Fibroblast of skin of right quadriceps (primary cell): Measurements from ENCODE around the gene AURKAIP1.
"Not testable (repeated sequence)": the region's sequence is repeated elsewhere in the genome, so short reads cannot be mapped to it uniquely, and the experiment has no call there.

Experiments used
- DNase-seq: peaks from one replicate; pipeline ENCODE4 v3.0.0-alpha.2; 2013

AURKAIP1 gene

DNA sequence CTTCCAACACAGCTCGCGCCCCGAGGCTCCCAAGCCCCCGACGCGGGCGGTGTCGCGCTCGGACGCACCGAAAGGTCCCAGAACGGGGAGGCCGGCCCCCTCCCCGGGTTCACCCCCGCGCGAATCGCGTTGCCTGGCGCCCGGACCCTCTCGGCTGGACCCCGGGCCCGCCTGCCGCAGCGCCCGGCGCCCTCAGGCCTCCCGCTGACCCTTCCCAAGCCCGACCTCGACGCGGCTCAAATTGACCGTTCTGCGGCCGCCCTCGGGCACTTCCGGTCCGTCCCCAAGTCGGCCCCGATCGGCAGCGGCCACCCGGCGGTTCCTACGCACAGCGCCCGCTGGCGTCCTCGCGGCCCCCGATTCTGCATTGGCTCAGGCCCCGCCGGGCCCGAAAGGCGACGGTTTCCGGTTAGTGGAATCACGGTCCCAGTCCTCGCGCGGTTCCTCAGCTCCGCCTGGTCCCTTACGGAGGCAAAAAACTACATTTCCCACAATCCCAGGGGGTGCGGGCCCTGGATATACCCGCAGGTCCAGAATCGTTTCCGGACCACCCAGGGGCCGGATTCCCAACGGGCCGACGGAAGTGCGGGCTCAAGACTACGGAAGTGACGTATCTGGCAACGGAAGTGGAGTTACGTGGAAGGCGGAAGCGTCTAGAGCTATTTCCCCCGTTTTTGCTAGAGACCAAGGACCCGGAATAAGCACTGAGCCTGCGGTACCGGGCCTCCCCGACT is at the start of gene AURKAIP1:
Gene AURKAIP1, minus strand, starts transcription at position 279 of the 734 bp plus-strand sequence. CDS start 451 bp downstream, outside the sequence.
- peak; percentile 100 for DNase-seq

DNA sequence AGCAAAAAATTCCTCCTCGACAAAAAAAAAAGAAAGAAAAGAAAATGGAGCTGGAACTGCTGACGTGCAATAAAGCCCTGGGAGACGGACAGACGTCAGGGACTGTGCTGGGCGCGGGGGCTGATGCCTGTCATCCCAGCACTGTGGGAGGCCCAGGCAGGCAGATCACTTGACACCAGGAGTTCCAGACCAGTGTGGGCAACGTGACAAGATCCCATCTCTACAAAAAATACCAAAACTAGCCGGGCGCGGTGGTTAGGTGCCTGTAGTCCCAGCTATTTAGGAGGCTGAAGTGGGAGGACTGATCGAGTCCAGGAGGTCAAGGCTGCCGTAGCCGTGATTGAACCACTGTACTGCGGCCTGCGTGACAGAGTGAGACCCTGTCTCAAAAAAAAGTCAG is 49.7 kb upstream of the AURKAIP1 start:
- DNase-seq, result no peak

DNA sequence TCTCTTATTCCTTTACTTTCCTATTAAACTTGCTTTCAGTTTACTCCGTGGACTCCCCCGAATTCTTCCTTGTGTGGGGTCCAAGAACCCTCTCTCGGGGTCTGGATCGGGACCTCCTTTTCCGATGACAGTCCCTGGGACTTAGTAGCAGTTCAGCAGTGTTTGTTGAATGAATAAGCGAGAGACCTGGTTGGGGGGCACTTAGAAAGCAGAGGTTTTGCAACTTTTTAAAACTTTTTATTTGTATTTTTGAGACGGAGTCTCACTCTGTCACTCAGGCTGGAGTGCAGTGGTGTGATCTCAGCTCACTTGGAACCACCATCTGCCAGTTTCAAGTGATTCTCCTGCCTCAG is 48.2 kb upstream of the AURKAIP1 start:
- no peak for DNase-seq

DNA sequence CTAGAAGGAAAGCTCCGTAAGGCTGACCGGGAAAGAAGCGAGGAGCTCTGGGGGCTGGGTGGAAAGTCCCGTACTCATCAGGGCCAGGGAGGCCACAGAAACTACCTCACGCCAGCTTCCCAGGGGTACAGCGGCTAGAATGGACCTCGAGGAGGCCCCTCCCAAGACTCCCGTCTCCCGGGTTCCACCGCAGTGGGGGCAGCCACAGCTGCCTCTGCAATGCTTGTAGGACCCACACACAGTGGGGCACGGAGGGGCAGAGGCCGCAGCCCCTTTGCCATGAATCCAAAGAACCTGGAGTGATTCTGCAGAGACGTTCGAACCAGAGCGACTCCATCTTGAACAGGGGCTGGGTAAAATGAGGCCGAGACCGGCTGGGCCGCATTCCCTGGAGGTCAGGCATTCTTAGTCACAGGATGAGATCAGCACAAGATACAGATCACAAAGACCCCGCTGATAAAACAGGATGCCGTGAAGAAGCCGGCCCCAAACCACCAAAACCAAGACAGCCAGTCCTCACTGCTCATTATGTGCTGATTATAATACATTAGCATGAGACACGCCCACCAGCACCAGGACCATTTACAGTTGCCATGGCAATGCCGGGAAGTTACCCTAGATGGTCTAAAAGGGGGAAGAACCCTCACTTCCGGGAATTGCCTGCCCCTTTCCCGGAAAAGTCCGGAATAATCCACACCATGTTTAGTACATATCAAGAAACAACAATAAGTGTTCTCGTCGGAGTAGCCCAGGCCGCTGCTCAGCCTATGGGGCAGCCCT is 47.6 kb upstream of the AURKAIP1 start:
- DNase-seq, result peak; percentile 80

DNA sequence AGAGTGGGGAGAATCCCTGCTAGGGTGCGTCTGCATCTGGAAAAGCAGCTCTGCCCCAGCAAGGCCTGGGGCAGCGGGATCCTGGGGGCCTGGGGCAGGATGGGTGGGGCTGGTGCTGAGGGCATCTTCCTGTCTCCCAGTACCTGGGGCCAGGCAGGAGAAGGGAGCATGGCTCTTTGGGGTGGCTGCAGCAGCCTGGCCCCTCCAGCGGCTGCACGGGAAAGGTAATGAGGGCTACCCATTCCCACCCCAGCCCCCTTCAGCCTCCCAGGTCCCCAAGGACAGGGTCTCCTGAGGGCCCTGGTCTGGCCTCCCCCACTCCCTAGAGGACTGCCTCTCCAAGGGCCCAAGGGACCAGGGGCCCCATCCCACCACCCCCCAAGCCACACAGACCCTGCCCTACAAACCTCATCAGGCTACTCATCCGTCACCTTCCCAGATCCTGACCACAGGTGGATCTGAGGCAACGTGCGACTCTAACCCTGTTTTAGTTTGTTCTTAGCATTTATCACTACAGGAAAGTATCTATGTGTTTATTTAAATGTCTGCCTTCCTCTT is 47.0 kb upstream of the AURKAIP1 start:
- DNase-seq, result no peak

DNA sequence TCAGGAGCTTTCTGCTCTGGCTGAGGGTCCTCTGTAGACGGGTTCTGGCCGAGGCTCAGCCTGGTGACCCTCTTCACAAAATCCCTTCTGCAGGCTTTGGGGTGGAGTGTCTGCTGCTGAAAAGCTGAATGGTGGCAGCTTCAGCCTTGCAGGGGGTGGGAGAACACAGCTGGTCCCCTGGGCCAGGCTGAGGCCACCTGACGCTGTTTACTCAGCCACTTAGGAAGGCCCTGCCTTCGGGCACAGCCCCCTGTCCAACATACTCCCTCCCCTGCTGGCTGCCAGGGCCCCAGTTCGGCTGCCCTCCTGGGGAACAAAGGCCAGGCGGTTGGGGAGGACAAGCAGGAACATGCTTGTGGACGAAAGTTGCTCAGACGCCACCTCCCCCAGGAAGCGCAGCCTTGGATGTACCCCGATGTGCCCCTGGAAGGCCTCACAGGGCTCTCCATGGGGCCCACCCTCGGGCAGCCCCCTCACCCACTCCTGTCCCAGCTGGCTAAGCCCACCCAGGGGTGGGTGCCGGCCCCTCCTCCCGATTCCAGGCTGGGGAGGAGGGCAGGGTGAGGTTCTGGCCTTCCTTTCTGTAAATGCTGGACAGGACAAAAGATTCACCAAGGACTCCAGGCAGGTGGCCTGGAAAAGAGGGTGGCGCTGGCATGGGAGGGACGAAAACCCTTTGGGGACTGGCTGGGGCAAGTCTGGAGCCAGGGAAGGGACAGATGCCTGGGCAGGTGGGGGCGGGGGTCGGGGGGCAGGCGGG is 46.3 kb upstream of the AURKAIP1 start, which contains the start of gene ANKRD65:
Gene ANKRD65, minus strand, starts transcription at position 130 of the 760 bp plus-strand sequence. CDS start 271 bp downstream, outside the sequence.
- DNase-seq, result no peak

DNA sequence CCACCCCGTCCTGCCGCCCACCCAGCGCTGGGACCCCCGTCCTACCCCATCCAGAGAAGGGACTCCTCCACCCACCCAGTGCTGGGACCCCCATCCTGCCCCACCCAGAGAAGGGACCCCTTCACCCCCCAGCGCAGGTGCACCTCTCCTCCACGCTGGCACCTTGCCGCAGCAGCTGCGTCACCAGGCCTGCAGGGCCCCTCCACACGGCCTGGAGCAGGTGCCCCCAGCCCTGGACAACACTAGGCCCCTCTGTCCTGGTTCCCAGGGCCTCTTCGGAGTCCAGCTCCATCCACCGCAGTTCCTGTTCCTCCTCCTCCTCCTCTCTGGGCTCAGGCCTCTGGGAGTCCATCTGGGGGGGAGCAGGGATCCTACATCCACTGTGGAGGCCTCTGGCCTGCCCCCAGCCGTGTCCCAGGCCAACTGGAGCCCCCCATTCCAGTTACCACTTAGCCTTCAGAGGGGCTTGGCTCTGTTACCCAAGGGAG is 45.7 kb upstream of the AURKAIP1 start:
- no peak for DNase-seq

DNA sequence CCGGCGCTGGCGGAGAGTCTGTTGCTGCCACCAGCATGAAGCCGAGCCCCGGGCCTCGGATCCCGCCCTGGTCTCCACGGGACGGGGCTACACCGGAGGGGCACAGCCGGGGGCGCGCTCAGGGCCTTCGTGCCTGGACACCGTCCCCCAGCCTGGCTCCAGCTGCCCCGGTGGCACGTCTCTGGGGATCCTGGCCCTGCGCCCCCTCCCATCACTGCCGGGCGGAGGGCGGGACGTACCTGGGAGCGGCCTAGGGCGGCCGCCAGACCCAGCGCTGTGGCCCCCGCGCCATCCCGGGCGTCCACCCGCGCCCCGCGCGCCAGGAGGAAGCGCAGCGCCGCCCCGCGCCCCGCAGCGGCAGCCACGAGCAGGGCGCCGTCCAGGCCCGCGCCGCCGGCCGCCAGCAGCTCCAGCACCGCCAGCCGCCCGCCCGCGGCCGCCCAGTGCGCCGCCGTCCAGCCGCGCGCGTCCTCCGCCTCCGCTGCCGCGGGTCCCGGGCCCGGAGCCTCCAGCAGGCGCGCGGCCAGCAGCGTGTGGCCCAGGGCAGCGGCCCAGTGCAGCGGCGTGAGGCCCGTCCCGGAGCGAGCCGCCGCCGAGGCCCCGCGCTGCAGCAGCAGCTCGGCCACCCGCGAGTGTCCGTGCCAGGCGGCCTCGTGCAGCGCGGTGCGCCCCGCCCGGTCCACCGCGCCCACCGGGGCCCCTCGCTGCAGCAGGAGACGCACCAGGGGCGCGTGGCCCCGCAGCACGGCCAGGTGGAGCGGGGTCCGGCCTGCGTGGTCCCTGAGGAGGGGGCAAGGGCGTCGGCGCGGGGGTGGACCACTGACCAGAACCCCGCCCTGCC is 45.0 kb upstream of the AURKAIP1 start:
- no peak for DNase-seq

DNA sequence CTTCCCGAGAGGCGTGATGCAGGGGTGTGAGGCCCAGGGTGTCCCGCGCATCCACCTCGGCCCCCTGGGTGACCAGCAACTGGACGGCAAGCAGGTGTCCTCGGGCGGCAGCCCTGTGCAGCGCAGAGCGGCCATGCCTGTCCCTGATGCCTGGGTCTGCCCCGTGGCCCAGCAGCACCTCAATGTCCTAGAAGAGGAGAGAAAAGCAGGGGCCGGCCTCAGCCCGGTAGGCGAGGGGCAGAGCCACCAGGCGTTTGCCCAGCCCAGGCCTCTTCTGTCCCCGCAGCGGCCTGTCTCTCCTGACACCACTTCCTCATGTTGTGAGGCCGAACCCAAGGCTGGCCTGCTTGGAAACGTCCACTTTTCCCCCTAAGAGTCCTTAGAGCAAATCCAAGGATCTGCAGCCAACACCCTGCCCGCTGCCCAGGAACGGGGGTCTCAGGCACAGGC is 44.4 kb upstream of the AURKAIP1 start:
- no peak for DNase-seq

DNA sequence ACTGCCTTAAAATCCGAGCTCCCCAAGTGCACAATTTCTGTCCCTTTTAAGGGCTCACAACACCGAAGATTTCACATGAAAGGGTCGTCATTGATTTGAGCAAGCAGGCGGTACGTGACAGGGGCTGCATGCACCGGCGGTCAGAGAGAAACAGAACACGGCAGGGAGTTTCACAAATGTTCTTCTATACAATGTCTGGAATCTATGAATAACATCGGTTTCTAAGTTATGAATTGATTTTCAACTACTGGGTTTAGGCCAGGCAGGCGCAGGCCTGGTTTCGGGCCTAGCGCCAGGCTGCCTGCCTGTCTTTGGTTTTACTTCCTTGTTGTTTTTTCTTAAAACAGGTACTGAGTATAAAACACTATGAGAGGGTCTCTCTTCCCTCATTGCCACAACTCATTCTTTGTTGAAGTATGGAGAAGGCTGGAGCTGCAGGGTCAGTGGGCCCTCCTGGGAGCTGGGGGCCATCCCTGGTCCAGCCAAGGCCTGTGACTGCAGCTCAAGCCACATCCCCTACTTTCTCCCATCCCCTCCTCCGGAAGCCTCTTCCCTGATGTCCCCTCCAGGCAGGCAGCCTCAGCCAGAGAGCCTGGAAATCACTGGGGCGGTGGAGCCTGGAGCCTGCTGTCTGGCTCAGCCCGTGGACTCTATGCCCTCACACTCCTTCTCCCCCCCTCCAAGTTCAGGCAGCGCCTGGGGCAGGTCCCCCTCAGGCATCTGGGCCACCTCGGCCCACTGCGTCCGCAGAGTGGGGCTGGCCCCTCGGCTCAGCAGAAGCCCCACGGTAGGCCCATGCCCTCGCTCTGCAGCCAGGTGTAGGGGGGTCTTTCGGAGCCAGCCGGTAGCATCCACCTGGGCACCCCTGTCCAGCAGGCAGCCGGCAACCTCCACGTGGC is 43.7 kb upstream of the AURKAIP1 start:
- no peak for DNase-seq

DNA sequence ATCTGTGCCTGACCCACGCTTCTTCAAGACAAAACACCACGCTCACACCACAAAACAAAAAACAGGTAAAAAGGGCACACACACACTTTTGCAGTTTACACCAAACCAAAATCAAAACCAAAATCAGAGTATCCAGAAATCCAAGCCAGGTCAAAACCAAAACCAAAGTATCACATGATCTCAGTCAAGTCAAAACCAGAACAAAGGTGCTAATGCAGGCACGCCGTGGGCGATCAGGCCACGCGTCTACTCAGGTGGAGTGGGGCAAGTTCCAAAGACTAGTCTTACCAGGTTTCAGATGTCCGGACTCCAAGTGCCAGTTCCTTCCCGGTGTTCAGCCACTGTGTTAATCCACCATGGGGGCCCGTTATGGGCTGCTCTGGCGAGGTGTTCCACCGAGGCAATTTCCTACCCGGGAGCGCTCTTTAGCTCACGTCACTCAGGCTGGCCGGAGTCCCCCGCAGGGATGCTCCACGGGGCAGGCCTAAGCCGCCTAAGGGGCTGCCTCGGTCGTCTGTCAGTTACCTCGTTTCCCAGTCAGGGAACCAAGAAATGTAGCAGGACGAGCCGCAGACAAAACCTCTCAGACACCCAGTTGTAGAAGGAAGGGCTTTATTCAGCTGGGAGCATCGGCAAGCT is 42.9 kb upstream of the AURKAIP1 start:
- not testable (repeated sequence) for DNase-seq

DNA sequence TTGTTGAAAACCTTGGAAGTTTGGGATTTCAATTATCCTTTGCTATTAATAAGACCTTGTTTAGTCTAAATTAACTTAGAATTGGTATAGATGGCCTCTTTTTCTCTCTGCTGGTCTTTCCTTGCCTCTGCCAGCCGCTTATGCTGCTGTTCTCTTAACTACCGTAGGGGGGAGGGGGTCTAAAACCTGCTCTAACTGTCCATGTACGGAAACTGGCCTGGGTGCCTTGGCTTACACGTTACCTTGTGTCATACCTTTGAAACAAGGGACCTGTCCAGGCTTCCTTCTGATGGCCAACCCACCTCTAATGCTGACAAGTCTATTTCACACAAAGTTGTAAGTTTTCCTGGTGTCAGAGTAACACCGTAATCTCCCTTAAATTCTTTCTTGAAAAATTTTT is 42.4 kb upstream of the AURKAIP1 start:
- not testable (repeated sequence) for DNase-seq

DNA sequence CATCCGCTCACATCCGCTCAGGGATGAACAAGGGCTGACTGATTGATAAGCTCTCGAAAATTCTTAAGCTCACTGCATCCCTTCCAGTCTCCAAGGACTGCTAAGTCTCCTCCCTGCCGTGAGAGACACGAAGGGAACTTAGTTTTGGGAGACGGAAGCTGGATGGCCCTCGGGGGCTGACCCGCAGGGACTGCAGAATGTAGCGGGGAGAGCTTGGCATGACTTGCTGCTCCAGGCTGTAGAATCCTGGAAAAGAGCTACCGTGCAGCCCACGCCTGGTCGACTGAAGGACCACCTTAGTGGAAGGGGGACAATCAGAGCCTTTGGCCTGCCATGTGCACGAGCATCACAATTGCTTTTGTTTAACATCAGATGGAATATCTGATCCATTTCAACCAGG is 40.7 kb upstream of the AURKAIP1 start:
- no peak for DNase-seq

DNA sequence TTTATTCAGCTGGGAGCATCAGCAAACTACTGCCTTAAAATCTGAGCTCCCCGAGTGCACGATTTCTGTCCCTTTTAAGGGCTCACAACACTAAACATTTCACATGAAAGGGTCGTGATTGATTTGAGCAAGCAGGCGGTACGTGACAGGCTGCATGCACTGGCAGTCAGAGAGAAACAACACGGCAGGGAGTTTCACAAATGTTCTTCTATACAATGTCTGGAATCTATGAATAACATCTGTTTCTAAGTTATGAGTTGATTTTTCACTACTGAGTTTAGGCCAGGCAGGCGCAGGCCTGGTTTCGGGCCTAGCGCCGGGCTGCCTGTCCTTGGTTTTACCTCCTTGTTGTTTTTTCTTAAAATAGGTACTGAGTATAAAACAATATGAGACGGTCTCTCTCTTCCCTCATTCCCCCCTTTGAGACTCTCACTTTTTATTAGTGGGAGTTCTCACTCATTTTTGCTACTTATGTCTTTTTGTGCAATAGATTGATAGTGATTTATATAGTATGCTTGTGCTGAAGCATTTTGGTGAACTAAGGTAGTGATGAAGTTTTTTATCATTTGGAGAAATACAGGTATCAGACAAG is 37.4 kb upstream of the AURKAIP1 start:
- not testable (repeated sequence) for DNase-seq

DNA sequence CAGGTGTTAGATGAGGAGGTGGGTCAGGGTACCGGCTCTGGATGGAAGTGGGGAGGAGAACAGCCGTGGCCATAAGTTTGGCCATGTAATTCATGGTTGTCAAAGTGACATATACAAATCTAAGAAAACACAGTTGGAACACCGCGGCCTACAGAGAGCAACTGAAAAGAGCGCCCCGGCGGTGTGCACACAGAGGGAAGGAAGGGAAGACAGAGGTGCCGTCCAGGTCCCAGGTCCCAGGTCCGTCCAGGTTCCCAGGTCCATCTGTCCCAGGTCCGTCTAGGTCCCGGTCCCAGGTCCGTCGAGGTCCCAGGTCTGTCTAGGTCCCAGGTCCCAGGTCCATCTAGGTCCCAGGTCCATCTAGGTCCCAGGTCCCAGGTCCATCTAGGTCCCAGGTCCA is 36.6 kb upstream of the AURKAIP1 start:
- no peak for DNase-seq

DNA sequence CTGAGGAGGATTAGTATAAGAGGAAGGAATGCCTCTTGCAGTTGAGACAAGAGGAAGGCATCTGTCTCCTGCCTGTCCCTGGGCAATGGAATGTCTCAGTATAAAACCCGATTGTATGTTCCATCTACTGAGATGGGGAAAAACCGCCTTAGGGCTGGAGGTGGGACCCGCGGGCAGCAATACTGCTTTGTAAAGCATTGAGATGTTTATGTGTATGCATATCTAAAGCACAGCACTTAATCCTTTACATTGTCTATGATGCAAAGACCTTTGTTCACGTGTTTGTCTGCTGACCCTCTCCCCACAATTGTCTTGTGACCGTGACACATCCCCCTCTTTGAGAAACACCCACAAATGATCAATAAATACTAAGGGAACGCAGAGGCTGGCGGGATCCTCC is 35.2 kb upstream of the AURKAIP1 start:
- DNase-seq, result not testable (repeated sequence)

DNA sequence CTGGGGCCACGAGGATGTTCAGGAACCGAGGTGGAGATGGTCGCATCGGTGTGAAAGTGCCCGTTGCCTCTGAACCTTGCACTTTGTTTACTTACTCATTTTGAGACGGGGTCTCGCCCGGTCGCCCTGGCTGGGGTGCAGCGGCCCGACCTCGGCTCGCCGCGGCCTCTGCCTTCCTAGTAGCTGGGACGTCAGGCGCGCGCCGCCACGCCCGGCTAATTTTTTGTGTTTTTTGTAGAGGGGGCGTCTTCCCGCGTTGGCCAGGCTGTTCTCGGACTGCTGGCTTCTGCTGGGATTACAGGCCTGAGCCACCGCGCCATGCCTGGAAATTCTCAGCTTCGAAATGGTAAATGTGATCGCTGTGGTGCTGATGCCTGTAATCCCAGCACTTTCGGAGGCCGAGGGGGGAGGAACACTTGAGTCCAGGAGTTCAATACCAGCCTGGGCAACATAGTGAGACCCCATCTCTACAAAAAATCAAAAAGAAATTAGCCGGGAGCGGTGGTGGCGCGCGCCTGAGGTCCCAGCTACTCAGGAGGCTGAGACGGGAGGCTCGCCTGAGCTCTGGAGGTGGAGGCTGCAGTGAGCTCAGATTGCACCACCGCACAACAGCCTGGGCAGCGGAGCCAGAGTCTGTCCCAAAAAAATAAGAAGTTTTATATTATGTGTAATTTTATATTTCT is 32.8 kb upstream of the AURKAIP1 start:
- DNase-seq, result no peak

DNA sequence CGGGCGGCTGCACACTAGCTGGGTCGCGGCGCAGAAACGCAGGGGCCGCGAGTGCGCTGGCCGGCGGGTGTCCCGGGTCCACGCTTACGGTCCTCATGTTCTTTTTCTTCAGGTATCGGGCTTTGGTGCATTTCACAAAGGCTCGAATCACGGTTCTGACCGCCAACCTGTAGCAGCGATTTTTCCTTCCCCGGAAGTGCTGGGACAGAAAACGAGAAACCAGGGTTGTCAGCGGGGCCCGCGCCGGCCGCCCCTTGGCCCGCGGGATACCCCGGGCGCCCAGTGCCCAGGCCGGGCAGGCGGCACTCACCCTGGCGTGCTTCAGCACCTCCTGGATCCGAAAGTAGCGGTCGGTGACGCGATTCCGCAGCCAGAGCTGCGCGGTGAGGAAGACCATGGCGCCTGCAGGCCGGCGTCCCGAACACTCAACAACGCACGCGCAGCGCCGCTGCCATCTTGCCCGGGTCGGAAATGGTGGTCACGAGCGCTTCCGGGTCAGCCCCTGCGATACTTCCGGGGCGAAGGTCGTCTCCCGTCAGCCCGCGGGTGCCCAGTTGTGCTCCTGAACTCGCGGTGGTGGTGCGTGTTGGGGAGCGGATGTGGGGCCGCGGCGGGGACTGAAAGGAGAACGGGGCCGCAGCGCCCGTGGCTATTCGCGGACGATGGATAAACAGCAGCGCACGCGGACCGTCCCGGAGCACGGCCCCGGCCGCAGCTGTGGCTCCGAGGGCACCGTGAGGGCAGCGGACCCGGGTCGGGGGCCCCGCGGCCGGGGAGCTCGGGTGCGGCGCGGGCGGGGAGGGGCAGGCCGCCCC is 32.0 kb upstream of the AURKAIP1 start, which contains the start of gene MRPL20:
Gene MRPL20, minus strand, starts transcription at position 473 of the 815 bp plus-strand sequence. Its CDS starts 76 bp downstream, at position 397.
- DNase-seq, result peak; percentile 88
